SK-N-MC (cell line): ENCODE results near the gene SIM1.

Source experiments
- EZH2 ChIP-seq: fragments of 200-600 bp; sonication (generic); IDR thresholded peaks from one replicate; pipeline ENCODE4 v1.6.1; 2017; ENCODE audit warnings: antibody characterized with exemption
- POLR2AphosphoS5 ChIP-seq: IDR thresholded peaks from 2 replicates; pipeline ENCODE4 v1.6.1; 2012; ENCODE audit warnings: mild to moderate bottlenecking, low read depth, low read length, borderline replicate concordance

DNA sequence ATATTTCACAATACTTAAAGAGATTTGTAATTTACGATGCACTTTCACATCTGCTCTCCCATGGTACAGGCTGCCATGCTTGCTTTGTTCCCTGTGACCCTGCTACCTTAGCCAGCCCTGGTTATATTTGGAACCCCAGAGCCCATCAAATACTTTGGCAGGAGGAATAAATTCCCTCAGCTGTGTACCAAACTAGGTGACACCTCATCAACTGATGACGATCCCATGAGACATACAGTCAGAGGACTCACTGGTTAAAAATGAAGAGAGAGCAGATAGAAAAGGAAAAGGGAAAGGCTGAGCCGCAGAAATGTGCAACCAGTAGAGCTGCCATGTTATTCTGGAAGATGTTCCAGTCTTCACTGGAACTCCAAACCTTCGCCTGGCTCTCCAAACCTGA, 120.0 kb downstream of the SIM1 start:
- no peak for TF ChIP-seq EZH2
- TF ChIP-seq POLR2AphosphoS5 = no peak
